HepG2 (cell line): Measurements from ENCODE around the gene ARMH1. TPM values are rescaled to one million over a fixed set of nuclear protein-coding genes. Genes with fewer than 3 reads are reported as not detected.

ENCODE experiments used
- GLI4 ChIP-seq: sonication (generic); formaldehyde crosslinking; IDR thresholded peaks from 2 replicates; pipeline ENCODE4 v1.5.1; 2020; ENCODE audit warnings: missing genetic modification reagents, mild to moderate bottlenecking, moderate library complexity, borderline replicate concordance
- GLMP ChIP-seq: sonication (generic); formaldehyde crosslinking; IDR thresholded peaks from 2 replicates; pipeline ENCODE4 v1.9.0; 2021; ENCODE audit warnings: missing genetic modification reagents, mild to moderate bottlenecking, borderline replicate concordance
- HNF1B ChIP-seq: sonication (generic); formaldehyde crosslinking; IDR thresholded peaks from 2 replicates; pipeline ENCODE4 v1.5.1; 2020; ENCODE audit warnings: mild to moderate bottlenecking, moderate library complexity, missing genetic modification reagents
- HNRNPUL1 ChIP-seq: fragments of 200-400 bp; formaldehyde crosslinking; IDR thresholded peaks from 2 replicates; pipeline ENCODE4 v1.6.1; 2017; ENCODE audit warnings: low read depth, mild to moderate bottlenecking, low read length, moderate library complexity
- KMT2A ChIP-seq: sonication (generic); formaldehyde crosslinking; IDR thresholded peaks from 2 replicates; pipeline ENCODE4 v1.4.0; 2020; ENCODE audit warnings: missing genetic modification reagents
- MXI1 ChIP-seq: IDR thresholded peaks from 3 replicates; pipeline ENCODE4 v1.6.1; 2012; ENCODE audit warnings: low read depth, low read length, inconsistent platforms, borderline replicate concordance
- PBX3 ChIP-seq: sonication (generic); formaldehyde crosslinking; IDR thresholded peaks from 2 replicates; pipeline ENCODE4 v1.8.1; 2023; ENCODE audit warnings: missing genetic modification reagents, inconsistent platforms, borderline replicate concordance
- SIN3A ChIP-seq: IDR thresholded peaks from 2 replicates; pipeline ENCODE4 v1.6.1; 2011; ENCODE audit warnings: low read depth, mild to moderate bottlenecking, control low read depth, low read length, borderline replicate concordance
- THAP11 ChIP-seq: IDR thresholded peaks from 2 replicates; pipeline ENCODE4 v1.6.1; 2016; ENCODE audit warnings: missing biosample characterization, missing genetic modification reagents
- U2AF1 ChIP-seq: fragments of 200-400 bp; formaldehyde crosslinking; optimal IDR thresholded peaks from 2 replicates; pipeline ENCODE3; 2017; ENCODE audit warnings: mild to moderate bottlenecking, low read depth, low read length
- ZBTB34 ChIP-seq: sonication (generic); formaldehyde crosslinking; IDR thresholded peaks from 2 replicates; pipeline ENCODE4 v1.8.0; 2022; ENCODE audit warnings: mild to moderate bottlenecking, missing genetic modification reagents
- ZFP36 ChIP-seq: fragments of 150-350 bp; IDR thresholded peaks from 2 replicates; pipeline ENCODE4 v1.6.1; 2018; ENCODE audit warnings: borderline replicate concordance, low read length, low read depth; ENCODE audit not compliant: partially characterized antibody
- ZFYVE20 ChIP-seq: sonication (generic); formaldehyde crosslinking; IDR thresholded peaks from 2 replicates; pipeline ENCODE4 v1.8.0; 2023; ENCODE audit warnings: low read depth, mild to moderate bottlenecking, moderate library complexity, missing genetic modification reagents, borderline replicate concordance
- ZKSCAN8 ChIP-seq: IDR thresholded peaks from 2 replicates; pipeline ENCODE4 v1.6.1; 2016; ENCODE audit warnings: borderline replicate concordance, missing genetic modification reagents, missing compliant biosample characterization
- ZNF138 ChIP-seq: sonication (generic); formaldehyde crosslinking; IDR thresholded peaks from 2 replicates; pipeline ENCODE4 v1.5.0; 2020; ENCODE audit warnings: mild to moderate bottlenecking, low read depth, missing genetic modification reagents
- ZNF160 ChIP-seq: sonication (generic); formaldehyde crosslinking; IDR thresholded peaks from 2 replicates; pipeline ENCODE4 v1.8.0; 2022; ENCODE audit warnings: mild to moderate bottlenecking, inconsistent platforms, missing genetic modification reagents
- ZNF430 ChIP-seq: sonication (generic); formaldehyde crosslinking; IDR thresholded peaks from 2 replicates; pipeline ENCODE4 v1.9.0; 2021; ENCODE audit warnings: mild to moderate bottlenecking, missing genetic modification reagents
- ZNF552 ChIP-seq: sonication (generic); formaldehyde crosslinking; IDR thresholded peaks from 2 replicates; pipeline ENCODE4 v1.9.0; 2022; ENCODE audit warnings: missing genetic modification reagents, mild to moderate bottlenecking, borderline replicate concordance
- ZNF597 ChIP-seq: sonication (generic); formaldehyde crosslinking; IDR thresholded peaks from 2 replicates; pipeline ENCODE4 v1.5.0; 2020; ENCODE audit warnings: missing genetic modification reagents
- ZNF660 ChIP-seq: sonication (generic); formaldehyde crosslinking; IDR thresholded peaks from 2 replicates; pipeline ENCODE4 v1.5.1; 2020; ENCODE audit warnings: mild to moderate bottlenecking, low read depth, missing genetic modification reagents, borderline replicate concordance
- polyA plus RNA-seq, 8 experiments: library from polyadenylated mRNA; depleted of rRNA in 3 of 8; stranded (reverse) in 7 of 8; unstranded in 1 of 8; fragments of >200 nt; fragmentation: Illumina TruSeq in 4 of 8; extraction: Trizol in 4 of 8; gene quantifications; 2 replicates each; pipeline versions ENCODE4 v1.2.1 to v1.2.3, GENCODE V29; 2011 to 2016; ENCODE audit warnings: low read depth in 4 of 8, missing spikeins in 1 of 8, mixed read lengths in 1 of 8; ENCODE audit not compliant: insufficient read depth in 1 of 8
- total RNA-seq, 5 experiments: library from RNA; depleted of rRNA; stranded (reverse); fragments of >200 nt; fragmentation: Illumina TruSeq; extraction: Trizol; gene quantifications; 2 replicates each; pipeline ENCODE4 v1.2.3, GENCODE V29; 2016; ENCODE audit warnings: low read depth in 1 of 5

Gene ARMH1
- total and polyA plus RNA-seq, 2 of the 13 experiments (the other 11 are each of a cell fraction or from before 2014, with no cell fraction given): 0.69 TPM; not detected in 1

- no peak for TF ChIP-seq HNRNPUL1
- TF ChIP-seq ZNF552: no peak
- peak; percentile 21 for TF ChIP-seq ZFP36
- TF ChIP-seq GLMP (CRISPR knock-in tag): no peak
- peak; percentile 61; the same call in 2 of the 3 replicates for TF ChIP-seq MXI1
- TF ChIP-seq U2AF1: no peak
- peak; percentile 86; the same call in 1 of the 2 replicates for TF ChIP-seq ZFYVE20 (CRISPR knock-in tag)
- peak; percentile 43; the same call in 1 of the 2 replicates for TF ChIP-seq KMT2A (CRISPR knock-in tag)
- no peak for TF ChIP-seq HNF1B (CRISPR knock-in tag)
- peak; percentile 90; the same call in 1 of the 2 replicates for TF ChIP-seq PBX3 (CRISPR knock-in tag)
- TF ChIP-seq ZNF597 (CRISPR knock-in tag): 0 out of 2 replicates have a peak, but pooled peaks have one; percentile 76
- TF ChIP-seq THAP11 (CRISPR knock-in tag): peak; percentile 68; the same call in 1 of the 2 replicates
- no peak; the same call in 1 of the 2 replicates for TF ChIP-seq GLI4 (CRISPR knock-in tag)
- no peak for TF ChIP-seq ZNF660 (CRISPR knock-in tag)
- peak; percentile 74; the same call in 1 of the 2 replicates for TF ChIP-seq ZNF160
- peak; percentile 77; the same call in 1 of the 2 replicates for TF ChIP-seq ZKSCAN8 (CRISPR knock-in tag)
- TF ChIP-seq ZNF138 (CRISPR knock-in tag): 0 out of 2 replicates have a peak, but pooled peaks have one; percentile 43
- no peak for TF ChIP-seq ZBTB34 (CRISPR knock-in tag)
- peak; percentile 29; the same call in 1 of the 2 replicates for TF ChIP-seq ZNF430 (CRISPR knock-in tag)
- peak; percentile 98 for TF ChIP-seq SIN3A
Observed at GRCh38 chr1:44721485-44722361, 47.2 kb downstream of the ARMH1 start (continued).
